Suppressor macrophage treated with lipopolysaccharide for 4 hours (primary cell): ENCODE measurements around the gene SLC22A23.

Source experiments
- DNase-seq: peaks from one replicate; pipeline ENCODE4 v3.0.0-alpha.2; 2020

SLC22A23 gene

DNA sequence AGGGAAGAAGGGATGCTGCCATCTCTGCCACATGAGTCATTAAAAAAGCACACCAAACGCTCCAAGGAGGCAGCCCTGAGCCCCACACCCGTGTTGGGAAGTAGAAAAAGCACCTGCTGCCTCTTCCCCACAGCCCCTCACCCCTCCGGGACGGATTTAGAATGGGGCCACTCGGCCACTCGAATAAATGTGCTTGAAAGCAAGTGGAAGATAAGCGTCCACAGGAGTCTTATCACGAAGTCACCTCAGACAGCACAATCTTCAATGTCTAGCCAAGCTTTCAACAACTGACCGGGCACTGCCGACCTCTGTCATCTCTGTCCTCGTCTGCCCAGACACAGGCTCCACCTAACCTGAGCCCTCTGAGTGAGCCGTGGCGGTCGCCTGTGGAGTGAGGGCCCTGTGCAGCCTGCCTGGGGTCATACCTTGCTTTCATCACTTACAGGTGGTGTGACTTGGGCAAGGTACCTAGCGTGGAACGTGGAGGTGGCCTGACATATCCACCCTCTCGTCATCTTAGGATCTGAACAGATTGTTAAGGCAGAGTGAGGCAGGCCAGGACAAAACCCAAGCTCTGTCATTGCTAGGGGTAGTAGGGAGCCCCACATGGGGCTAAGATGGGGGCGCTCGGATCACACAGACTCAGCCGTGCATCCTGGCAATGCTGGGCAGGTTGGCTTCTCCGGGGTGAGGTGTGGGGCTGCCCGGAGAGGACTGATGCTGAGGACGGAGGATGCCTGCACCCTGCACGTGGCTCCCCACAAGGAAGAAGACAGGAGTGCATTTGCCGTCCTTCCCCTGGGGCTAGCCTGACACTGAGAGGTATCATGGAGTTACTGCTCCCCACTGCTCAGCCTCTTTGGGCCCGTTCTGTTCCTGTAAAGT is 163.3 kb downstream of the SLC22A23 start:
- no peak for DNase-seq

DNA sequence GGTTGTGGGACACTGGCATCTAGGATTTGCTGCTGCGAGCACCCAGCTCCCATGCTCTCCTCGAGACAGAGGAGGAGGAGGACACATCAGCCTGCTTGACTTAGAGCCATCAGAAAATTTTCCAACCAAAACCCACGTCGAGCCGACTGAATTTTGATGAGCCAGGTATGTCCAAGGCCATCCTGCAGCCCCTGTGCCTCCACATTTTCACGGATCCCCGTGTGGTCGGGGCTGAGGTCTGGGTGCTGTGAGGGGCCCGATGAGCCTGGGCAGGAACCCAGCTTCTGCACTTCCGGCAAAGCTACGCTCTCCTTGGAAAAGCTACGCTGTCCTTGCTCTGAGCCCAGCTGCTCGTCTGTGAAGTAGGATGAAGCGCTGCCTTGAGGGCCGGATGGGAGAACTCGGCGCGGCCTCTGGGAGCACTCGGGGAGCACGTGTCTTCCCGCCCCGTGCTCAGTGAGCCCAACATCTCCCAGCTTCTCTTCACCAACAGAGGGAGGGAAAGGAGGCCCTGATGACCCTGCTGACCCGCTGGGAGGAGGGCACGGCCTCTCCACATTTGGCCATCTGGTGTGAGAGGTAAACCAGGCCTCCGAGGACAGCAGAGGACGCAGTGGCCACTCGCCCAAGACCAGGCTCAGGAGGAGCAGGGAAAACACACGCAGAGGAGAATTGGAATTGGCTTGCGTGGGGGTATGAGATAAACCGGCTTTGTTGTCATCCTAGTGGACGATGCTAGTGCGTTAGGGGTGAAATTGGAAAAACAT is 164.2 kb downstream of the SLC22A23 start:
- DNase-seq: no peak

DNA sequence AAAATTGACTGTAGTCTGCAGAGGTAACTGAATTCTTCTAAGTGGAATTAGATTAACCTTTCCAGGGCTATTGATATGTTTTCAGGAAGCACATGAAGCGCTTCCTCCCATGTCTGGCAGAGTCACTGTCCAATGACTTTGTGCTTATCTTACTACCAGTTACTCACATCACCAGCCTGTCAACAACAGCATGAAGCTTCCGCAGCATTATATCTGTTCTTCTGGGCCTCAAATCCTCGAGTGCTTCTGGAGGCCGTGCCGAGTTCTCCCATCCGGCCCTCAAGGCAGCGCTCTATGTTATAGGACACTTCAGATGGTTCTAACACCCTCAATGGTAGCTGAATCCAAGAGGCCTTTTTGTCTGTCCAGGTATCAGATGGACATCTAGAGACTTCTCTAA is 164.9 kb downstream of the SLC22A23 start:
- no peak for DNase-seq

DNA sequence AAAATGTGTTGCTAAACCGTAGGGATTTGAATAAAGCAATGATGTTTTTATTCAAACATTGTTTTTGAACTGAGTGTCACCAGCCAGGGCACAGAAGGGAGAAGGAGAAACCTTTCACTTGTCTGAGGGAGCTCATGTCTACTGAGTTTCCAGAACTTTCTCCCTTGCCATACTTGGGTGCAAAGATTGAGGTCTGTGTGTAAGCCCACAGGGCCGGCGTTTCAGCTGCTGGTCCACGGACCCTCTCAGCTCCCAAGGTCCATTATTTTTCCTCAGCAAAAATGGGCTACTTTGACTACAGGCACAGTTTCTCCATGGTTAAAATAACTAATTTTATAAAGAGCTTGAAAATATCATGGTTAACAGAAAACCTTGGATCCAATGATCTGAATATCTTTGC is 165.5 kb downstream of the SLC22A23 start:
- no peak for DNase-seq

DNA sequence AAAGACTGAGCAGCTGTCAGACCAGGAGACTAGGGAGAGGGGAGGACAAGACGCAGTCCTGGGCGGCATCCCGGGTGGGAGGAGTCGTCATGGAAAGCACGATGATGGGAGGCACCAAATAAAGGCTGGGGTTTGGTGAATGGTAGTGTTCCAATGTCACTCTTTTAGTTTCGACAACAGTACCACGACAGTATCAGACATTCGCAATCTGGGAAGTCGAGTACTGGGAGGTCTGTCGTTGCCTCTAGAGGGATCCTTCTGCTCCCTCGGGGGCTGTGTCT is 166.0 kb downstream of the SLC22A23 start:
- DNase-seq: no peak

DNA sequence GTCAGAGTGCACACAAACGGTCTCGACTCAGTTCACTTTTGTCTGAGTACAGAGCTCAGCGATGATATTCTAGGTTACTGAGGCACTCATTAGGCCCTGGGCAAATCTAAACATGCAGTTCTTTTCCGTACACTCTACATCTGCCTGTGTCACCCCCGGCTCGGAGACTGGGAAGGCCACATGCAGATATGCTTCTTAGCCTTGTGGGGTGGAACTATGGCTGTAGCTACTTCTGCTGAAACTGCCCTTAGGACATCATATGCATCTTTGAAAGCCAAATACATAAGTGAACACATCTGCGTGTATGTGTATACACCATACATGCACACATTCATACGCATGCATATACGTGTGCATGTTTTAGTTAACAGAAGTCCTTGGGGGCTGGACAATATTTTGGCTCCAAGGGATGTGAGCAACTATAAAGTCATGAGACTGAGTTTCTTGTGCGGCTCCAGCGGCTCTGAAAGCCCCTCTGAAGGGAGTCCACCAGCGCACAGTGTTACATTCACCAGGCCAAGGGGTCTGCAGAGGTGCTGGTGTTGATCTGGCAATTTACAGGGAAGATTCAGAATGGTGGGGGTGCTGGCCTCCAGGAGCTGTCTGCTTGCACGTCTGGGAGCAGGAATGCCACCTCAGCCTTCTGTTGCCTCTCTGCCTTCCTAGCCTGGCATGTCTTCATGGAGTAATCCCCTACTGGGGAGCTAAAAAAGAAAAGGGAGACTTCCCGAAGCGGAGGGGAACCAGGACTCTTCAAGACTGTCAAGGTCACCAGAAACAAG is 166.5 kb downstream of the SLC22A23 start:
- DNase-seq: no peak

DNA sequence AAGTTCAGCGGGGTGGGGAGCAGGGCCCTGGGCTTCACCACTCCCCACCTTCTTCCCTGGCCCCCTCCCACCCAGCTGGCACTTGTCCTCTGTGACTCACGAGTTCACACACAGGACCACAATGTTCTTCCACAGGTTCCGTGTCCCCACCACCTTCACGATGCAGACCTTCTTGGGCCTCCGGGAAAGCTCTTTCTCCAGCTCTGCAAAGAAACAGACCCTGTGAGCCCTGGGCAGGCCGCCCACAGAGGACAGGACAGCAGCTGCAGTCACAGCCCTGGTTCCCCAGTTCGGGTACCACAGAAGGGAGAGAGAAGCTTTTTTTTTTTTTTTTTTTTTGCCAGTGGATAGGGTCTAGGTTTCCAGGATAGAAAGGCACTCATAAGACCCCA is 167.2 kb downstream of the SLC22A23 start:
- no peak for DNase-seq

DNA sequence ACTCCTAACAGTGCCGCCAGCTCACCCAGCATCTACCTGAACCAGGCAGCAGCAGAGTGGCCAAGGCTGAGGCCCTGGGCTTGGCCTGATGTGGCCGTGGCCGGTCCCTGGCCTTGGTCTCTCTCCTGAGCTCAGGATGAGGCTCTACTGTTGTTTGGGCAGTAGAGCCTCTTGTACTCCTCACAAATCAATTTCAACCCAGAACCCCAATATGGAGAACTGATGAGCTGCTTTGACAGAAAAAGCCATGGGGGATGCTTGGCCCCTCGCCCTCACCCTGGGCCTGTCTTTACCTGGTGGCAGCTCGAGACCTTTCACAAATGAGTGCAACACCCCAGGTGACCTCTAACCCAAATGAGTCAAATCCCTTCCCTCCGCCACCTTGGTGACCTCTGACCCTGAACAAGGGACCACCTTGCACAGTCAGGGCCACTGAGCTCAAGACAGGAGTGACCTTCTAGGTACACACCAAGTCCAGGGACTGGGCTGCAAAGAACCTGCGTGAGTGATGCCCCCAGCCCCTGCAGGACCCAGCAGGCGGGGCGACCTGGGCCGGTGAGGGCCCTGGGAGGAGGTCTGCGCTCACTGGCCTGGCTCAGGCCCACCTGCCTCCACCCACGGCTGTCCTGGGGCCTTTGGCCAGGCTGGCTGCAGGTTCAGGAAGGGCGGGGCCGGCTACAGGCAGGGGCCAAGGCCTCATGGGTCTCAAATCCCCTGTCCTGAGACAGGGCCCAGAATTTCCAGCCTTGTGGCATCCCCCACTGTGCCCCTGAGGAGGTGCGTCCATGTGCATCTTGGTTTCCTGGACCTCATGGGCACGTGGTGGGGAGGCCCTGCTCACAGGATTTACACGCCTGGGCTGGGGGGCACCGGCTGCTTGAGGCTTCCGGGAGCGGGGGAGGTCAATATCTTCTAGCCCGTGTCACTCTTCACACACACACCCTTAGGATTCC is 167.9 kb downstream of the SLC22A23 start:
- DNase-seq: no peak

DNA sequence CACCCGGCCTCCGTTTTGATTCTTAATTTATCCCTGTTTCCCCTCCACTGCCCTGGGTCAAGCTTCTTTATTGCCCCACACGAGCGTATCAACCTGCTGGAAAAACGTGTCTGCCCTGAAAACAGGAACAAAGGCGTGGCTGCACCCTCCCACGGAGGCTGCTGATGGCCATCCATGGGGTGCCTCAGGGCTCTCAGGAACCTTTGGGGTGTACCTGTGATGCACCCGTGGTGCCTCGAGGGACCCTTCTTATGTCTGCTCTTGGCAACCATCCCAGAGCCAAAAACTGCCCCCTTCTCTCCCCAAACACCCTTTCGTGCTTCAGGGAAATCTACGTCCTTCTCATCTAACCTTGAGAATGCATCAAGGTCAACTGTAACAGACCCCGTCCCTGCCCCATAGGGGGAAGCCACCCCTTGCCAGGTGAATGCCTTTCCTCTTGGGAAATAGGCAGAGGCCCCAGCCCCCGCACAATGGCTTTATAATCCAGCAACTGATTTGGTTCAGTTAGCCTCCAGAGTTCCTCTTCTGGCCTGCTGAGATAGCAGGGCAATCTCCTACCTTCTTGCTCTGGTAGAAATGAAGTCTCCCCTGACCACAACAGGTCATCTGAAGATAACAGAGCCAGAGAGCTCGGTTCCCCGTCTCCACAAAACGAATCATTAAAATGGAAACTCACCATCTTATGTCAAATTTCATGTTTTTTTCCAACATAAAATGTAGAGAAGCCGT is 168.7 kb downstream of the SLC22A23 start:
- DNase-seq: no peak

DNA sequence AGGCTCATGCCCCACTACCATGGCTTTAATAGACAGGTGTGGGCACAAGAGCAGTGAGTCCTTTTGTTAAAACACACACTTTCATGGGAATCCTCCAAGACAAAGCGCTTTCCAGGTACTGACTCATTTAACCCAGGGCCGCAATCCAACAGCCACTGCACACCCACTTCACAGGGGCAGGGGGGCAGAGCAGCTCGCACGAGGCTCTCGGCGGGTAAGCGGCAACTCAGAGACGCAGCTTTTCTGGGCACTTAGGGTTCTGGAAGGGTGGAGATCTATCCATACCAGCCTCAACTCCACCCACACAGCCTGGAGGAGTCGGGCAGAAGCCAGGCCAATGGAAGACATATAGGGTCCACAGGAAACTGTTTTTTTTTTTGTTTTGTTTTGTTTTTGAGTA is 169.5 kb downstream of the SLC22A23 start:
- DNase-seq: no peak

DNA sequence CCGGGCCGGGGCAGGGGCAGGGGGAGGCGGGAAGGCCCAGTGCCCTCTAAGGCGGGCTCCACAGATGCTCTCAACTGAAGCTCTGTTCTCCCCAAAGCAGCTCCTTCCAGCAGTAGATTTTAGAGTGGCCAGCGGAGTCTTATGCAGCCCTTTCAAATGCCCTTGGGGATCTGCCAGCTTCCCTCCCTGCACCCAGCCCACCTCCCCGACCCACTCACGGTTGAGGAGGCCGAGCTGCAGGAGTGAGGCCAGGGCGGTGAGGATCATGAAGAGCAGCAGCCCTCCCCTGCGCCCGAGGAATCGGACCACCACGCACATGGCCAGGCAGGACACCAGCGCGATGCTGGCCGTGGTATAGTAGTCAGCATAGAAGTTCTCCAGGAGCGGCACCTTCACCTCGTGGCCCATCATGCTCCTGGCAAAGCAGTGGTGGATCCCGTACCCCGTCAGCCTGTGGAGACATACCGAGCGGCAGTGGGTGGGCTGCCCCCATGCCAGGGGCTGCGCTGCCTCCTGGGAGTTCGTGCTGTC is 170.1 kb downstream of the SLC22A23 start:
- no peak for DNase-seq

DNA sequence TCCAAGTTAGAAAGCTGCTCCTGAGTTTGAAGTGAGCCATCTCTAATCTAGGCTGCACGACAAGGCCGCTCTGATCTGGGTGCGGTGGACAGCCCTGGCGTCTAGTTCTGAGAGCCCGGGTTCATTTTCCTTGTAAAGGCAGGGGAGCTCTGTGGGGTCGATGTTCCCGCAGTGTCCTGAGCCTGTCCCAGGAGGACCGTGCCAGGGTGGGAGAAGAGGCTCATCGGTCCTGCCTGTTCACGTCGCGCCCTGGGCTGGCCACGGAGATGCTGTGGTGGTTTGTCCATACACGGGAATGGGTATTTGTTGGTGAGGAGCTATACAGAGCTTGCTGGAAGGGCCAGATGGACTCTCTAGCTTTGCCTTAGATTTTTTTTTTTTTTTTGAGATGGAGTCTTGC is 171.1 kb downstream of the SLC22A23 start:
- no peak for DNase-seq

DNA sequence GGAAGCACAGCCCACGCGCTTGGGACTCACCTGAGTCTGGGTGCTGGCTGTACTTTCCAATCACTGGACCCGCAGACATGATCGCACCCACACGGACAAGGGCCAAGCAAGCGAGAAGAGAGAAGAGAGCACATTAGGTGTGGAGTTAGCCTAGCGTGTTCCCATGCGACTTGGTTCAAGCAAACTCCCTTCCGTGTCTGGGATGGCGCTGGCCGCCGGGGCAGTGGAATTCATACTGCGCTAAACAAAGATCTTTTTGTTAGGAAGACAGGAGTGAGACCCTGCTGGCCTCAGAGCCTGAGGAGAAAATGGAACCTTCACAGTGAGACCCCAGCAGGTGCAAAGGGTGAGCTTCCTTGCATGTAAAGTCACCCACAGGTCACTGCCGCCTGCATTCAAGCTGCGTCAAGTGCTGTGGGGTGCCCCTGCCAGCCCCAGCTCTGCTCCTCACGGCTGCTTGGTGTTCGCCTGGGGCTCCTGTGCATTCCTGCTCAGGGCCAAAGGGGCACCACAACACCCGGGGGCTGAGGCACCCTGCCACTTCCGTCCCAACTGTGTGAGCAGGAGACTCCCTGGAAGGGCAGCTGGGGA is 171.7 kb downstream of the SLC22A23 start:
- DNase-seq: no peak

DNA sequence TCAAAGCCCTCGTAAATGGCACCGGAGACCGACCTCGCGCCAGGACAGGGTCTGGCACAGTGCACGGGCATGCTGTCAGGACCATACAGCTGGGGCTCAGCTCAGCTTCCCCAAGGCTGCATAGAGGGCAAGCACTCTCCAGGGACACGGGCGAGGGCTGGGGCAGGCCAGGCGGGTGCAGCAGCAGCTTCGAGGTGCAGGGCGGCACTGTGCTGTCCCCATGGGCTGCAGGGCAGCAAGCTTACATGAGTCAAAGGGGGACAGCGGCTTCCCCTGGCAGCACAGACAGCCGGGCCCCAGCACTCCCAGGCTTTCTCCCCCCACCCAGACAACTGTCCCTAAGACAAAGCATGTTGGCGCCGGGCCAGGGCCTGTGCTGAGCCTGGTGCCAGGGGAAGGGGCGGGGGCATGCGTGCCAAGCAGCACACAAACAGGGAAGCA is 172.4 kb downstream of the SLC22A23 start:
- DNase-seq: no peak

DNA sequence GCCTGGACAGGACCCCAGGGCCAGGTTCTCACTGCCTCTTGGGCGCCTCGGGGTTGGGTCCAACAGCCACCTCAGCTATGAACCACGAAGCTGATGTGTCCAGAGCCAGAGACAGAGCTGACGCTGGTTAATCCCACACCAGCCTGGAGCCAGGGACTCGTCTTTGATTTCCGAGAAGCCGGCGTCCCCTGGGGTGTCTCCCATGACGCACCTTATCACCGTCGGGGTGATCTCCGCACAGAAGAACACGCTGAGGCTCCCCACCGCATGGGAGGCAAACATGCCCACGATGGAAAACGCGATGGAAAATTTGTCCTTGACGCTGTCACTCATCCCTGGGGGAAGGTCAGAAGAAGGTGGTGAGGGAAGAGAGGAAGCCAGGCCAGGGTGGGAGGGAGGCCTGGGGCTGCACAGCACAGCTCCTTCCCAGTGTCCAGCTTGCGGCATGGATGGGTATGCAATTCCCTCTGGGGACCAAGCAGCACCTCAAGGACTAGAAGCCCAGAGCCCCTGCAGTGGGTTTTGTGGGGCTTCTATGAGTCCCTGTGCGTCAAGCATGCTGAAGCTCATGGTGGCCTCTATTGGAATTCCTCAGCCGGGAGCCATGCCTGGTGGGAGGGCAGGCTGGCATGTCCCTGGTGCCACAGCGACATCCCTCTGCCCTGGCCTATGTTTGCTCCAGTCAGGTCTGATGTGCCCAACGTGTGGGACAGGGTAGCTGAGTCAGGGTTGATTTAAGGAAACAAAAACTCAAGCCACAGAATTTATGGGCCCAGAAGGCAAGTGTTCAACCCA is 173.0 kb downstream of the SLC22A23 start:
- DNase-seq: no peak

DNA sequence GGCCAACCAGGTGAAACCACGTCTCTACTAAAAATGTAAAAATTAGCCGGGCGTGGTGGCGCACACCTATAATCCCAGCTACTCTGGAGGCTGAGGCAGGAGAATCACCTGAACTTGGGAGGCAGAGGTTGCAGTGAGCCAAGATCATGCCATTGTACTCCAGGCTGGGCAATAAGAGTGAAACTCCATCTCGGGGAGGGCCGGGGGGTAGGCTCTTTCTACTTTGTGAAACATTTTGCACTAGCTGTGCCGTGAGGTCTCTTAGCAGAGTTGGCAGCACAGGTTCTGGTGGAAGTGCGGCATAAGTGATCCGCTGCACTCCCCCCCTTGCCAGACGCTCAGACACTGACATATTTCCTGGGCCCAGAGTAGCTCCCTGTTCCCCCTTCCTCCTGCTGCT is 173.6 kb downstream of the SLC22A23 start:
- no peak for DNase-seq

DNA sequence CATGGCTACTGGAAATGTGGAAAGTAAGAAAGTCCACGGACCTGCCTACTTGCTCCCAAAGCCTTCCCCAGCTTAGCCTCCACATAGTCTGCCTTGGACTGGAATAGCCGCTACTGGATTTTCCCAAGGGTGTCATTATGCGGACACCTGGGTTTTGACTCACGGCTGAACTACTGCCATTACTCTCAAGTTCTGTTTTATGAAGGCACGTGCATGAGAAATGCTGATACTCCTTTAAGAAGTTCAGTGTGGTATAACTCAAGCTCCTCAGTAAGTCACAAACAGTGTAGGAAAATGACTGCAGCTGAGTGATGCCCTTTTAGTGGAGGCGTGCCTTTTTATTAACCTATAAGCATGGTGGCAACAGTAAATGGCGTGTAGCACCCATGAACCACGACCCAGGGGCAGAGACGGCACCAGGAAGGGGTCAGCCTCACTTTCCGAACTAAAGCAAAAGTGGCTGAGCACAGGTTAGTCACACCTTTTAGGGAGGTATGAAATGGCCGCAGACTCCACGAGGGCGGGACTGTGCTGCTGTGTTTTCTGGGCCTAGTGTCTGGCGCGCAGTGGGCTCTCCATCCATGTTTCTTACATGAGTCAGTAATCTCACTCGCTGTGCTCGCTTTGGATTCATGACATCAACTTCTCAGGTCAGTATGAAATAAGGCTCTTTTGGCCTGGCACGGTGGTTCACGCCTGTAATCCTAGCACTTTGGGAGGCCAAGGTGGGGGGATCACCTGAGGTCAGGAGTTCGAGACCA is 174.2 kb downstream of the SLC22A23 start:
- DNase-seq: no peak

DNA sequence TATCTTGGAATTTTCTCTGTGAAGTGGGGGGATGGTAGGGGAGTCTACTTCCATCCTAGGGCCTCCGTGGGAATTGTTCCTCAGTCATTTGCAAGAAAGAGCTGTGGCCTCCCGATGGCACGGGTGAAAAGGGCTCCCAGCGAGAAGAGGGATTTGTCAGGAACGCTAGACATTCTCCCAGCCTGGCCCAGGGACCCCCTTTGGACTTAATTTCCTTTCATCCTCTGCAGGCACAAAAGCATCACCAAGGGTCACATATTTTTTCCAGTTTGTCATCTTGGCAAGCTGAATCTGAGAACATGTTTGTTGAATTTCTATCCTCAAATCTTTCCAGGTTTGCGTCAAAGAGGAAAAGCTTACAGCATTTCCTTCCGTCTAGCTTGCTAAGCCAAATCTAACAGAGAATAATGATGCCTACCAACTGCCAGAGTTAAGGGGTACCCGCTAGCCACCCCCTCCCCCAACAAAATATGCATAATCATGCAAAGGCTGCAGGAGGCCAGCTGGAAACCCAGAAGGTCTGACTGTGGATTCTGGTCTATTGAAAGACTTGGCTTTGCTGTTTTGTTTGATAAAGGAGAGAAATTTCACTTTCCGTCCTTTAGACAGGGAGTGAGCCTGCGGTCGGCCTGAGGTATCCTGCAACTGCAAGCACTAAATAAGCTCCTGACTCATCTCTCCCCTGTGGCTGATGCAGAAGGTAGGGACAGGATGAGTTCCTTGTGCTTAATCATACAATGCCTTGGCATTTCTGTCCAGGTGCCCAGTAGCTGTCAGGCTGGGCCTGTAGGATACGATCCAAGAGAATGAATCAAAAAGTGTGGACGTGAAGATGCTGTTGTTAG is 175.0 kb downstream of the SLC22A23 start:
- no peak for DNase-seq
